HEK293 (cell line): ENCODE measurements around the gene SURF2.

ENCODE experiments used
- ATF2 ChIP-seq: fragments of 450-650 bp; formaldehyde crosslinking; IDR thresholded peaks from 2 replicates; pipeline ENCODE4 v1.5.1; 2016; ENCODE audit warnings: missing biosample characterization, missing genetic modification characterization, low read depth
- GLI4 ChIP-seq: fragments of 450-650 bp; formaldehyde crosslinking; IDR thresholded peaks from 2 replicates; pipeline ENCODE4 v1.5.1; 2016; ENCODE audit warnings: missing biosample characterization, missing genetic modification characterization
- HIC1 ChIP-seq: fragments of 450-650 bp; formaldehyde crosslinking; IDR thresholded peaks from 2 replicates; pipeline ENCODE4 v1.5.1; 2016; ENCODE audit warnings: missing biosample characterization, missing genetic modification characterization
- INSM2 ChIP-seq: fragments of 450-650 bp; formaldehyde crosslinking; IDR thresholded peaks from 2 replicates; pipeline ENCODE4 v1.5.1; 2016; ENCODE audit warnings: missing biosample characterization, missing genetic modification characterization
- KLF7 ChIP-seq: fragments of 450-650 bp; formaldehyde crosslinking; IDR thresholded peaks from 2 replicates; pipeline ENCODE4 v1.5.1; 2016; ENCODE audit warnings: missing biosample characterization, missing genetic modification characterization, borderline replicate concordance
- KLF8 ChIP-seq: fragments of 450-650 bp; formaldehyde crosslinking; IDR thresholded peaks from 2 replicates; pipeline ENCODE4 v1.5.1; 2016; ENCODE audit warnings: missing biosample characterization, missing genetic modification characterization
- ZBTB26 ChIP-seq: fragments of 450-650 bp; formaldehyde crosslinking; optimal IDR thresholded peaks from 2 replicates; pipeline ENCODE3; 2016; ENCODE audit warnings: missing biosample characterization, mild to moderate bottlenecking, missing genetic modification characterization
- ZBTB49 ChIP-seq: fragments of 450-650 bp; formaldehyde crosslinking; IDR thresholded peaks from 2 replicates; pipeline ENCODE4 v1.5.1; 2016; ENCODE audit warnings: missing biosample characterization, missing genetic modification characterization, low read depth
- ZNF175 ChIP-seq: fragments of 450-650 bp; formaldehyde crosslinking; IDR thresholded peaks from 2 replicates; pipeline ENCODE4 v1.5.1; 2016; ENCODE audit warnings: missing biosample characterization, missing genetic modification characterization
- ZNF18 ChIP-seq: fragments of 450-650 bp; formaldehyde crosslinking; IDR thresholded peaks from 2 replicates; pipeline ENCODE4 v1.5.1; 2016; ENCODE audit warnings: missing biosample characterization, missing genetic modification characterization
- ZNF202 ChIP-seq: fragments of 450-650 bp; formaldehyde crosslinking; IDR thresholded peaks from 2 replicates; pipeline ENCODE4 v1.5.1; 2016; ENCODE audit warnings: missing biosample characterization, missing genetic modification characterization, borderline replicate concordance
- ZNF221 ChIP-seq: fragments of 450-650 bp; formaldehyde crosslinking; IDR thresholded peaks from 2 replicates; pipeline ENCODE4 v1.5.1; 2017; ENCODE audit warnings: missing biosample characterization, missing genetic modification characterization, borderline replicate concordance
- ZNF24 ChIP-seq: fragments of 450-650 bp; formaldehyde crosslinking; IDR thresholded peaks from 2 replicates; pipeline ENCODE4 v1.5.1; 2016; ENCODE audit warnings: missing biosample characterization, missing genetic modification characterization
- ZNF292 ChIP-seq: fragments of 450-650 bp; formaldehyde crosslinking; IDR thresholded peaks from 2 replicates; pipeline ENCODE4 v1.5.1; 2016; ENCODE audit warnings: low read depth, missing biosample characterization, missing genetic modification characterization, borderline replicate concordance
- ZNF362 ChIP-seq: fragments of 450-650 bp; formaldehyde crosslinking; IDR thresholded peaks from 2 replicates; pipeline ENCODE4 v1.5.1; 2016; ENCODE audit warnings: missing biosample characterization, missing genetic modification characterization
- ZNF670 ChIP-seq: fragments of 450-650 bp; formaldehyde crosslinking; IDR thresholded peaks from 2 replicates; pipeline ENCODE4 v1.5.1; 2016; ENCODE audit warnings: missing biosample characterization, missing genetic modification characterization, low read depth
- ZNF707 ChIP-seq: fragments of 450-650 bp; formaldehyde crosslinking; IDR thresholded peaks from 2 replicates; pipeline ENCODE4 v1.5.1; 2016; ENCODE audit warnings: missing biosample characterization, missing genetic modification characterization
- ZNF785 ChIP-seq: fragments of 450-650 bp; formaldehyde crosslinking; IDR thresholded peaks from 2 replicates; pipeline ENCODE4 v1.5.1; 2016; ENCODE audit warnings: missing biosample characterization, missing genetic modification characterization
- ZSCAN16 ChIP-seq: fragments of 450-650 bp; formaldehyde crosslinking; IDR thresholded peaks from 2 replicates; pipeline ENCODE4 v1.5.1; 2016; ENCODE audit warnings: missing biosample characterization, missing genetic modification characterization
- ZSCAN23 ChIP-seq: fragments of 450-650 bp; formaldehyde crosslinking; IDR thresholded peaks from 2 replicates; pipeline ENCODE4 v1.5.1; 2016; ENCODE audit warnings: missing biosample characterization, missing genetic modification characterization
- ZSCAN30 ChIP-seq: fragments of 450-650 bp; IDR thresholded peaks from 2 replicates; pipeline ENCODE4 v1.5.1; 2018; ENCODE audit warnings: missing biosample characterization, mild to moderate bottlenecking, missing genetic modification characterization, moderate library complexity
- ZSCAN5A ChIP-seq: fragments of 450-650 bp; formaldehyde crosslinking; IDR thresholded peaks from 2 replicates; pipeline ENCODE4 v1.5.1; 2016; ENCODE audit warnings: missing biosample characterization, missing genetic modification characterization
- ZXDB ChIP-seq: fragments of 450-650 bp; formaldehyde crosslinking; IDR thresholded peaks from 2 replicates; pipeline ENCODE4 v1.5.1; 2016; ENCODE audit warnings: missing biosample characterization, missing genetic modification characterization

The SURF2 gene

GRCh38 chr9:133356391-133357091, at the start of gene SURF2, which contains the start of gene SURF1 (continued):
- no peak for TF ChIP-seq ZNF221 (tag by site-specific recombination)
- TF ChIP-seq KLF7 (tag by site-specific recombination) = 0 out of 2 replicates have a peak, but pooled peaks have one; percentile 58
- no peak for TF ChIP-seq ATF2 (tag by site-specific recombination)
- 0 out of 2 replicates have a peak, but pooled peaks have one; percentile 58 for TF ChIP-seq ZSCAN5A (tag by site-specific recombination)
- TF ChIP-seq ZNF24 (tag by site-specific recombination) = peak; percentile 47; the same call in 1 of the 2 replicates
- TF ChIP-seq ZBTB49 (tag by site-specific recombination) = no peak
- TF ChIP-seq ZNF670 = no peak
- TF ChIP-seq ZBTB26 (tag by site-specific recombination) = peak; percentile 81
- no peak for TF ChIP-seq INSM2
- peak; percentile 55 for TF ChIP-seq ZXDB (tag by site-specific recombination)
- peak; percentile 23; the same call in 1 of the 2 replicates for TF ChIP-seq HIC1 (tag by site-specific recombination)
- 0 out of 2 replicates have a peak, but pooled peaks have one; percentile 70 for TF ChIP-seq GLI4 (tag by site-specific recombination)
- TF ChIP-seq ZSCAN30 (tag by site-specific recombination) = no peak
- 0 out of 2 replicates have a peak, but pooled peaks have one; percentile 29 for TF ChIP-seq ZSCAN16 (tag by site-specific recombination)
- TF ChIP-seq ZNF175 (tag by site-specific recombination) = 0 out of 2 replicates have a peak, but pooled peaks have one; percentile 52
- no peak for TF ChIP-seq ZNF785 (tag by site-specific recombination)
- TF ChIP-seq ZNF202 (tag by site-specific recombination) = no peak
- TF ChIP-seq ZSCAN23 (tag by site-specific recombination) = peak; percentile 77
- TF ChIP-seq ZNF18 = no peak
- no peak for TF ChIP-seq ZNF362 (tag by site-specific recombination)
- no peak for TF ChIP-seq ZNF707
- no peak for TF ChIP-seq ZNF292 (tag by site-specific recombination)
- TF ChIP-seq KLF8 (tag by site-specific recombination) = peak; percentile 85; the same call in 1 of the 2 replicates
